HepG2 (cell line): ENCODE results near the gene IL1R1. TPM values are rescaled to one million over a fixed set of nuclear protein-coding genes. Genes with fewer than 3 reads are reported as not detected.

Experiments
- ESRRA ChIP-seq: sonication (generic); formaldehyde crosslinking; IDR thresholded peaks from 2 replicates; pipeline ENCODE4 v1.5.1; 2020; ENCODE audit warnings: mild to moderate bottlenecking, low read depth, missing genetic modification reagents
- HES4 ChIP-seq: sonication (generic); formaldehyde crosslinking; IDR thresholded peaks from 2 replicates; pipeline ENCODE4 v1.9.0; 2021; ENCODE audit warnings: mild to moderate bottlenecking, missing genetic modification reagents, borderline replicate concordance
- HMG20A ChIP-seq: IDR thresholded peaks from 2 replicates; pipeline ENCODE4 v1.6.1; 2016; ENCODE audit warnings: borderline replicate concordance
- HNRNPH1 ChIP-seq: fragments of 200-400 bp; formaldehyde crosslinking; optimal IDR thresholded peaks from 2 replicates; pipeline ENCODE3; 2017; ENCODE audit warnings: mild to moderate bottlenecking, low read depth, low read length
- JDP2 ChIP-seq: sonication (generic); formaldehyde crosslinking; IDR thresholded peaks from 2 replicates; pipeline ENCODE4 v1.8.1; 2022; ENCODE audit warnings: missing genetic modification reagents, borderline replicate concordance
- KDM4B ChIP-seq: sonication (generic); formaldehyde crosslinking; IDR thresholded peaks from 2 replicates; pipeline ENCODE4 v1.4.0; 2020; ENCODE audit warnings: missing genetic modification reagents
- KLF6 ChIP-seq: IDR thresholded peaks from 2 replicates; pipeline ENCODE4 v1.8.0; 2016; ENCODE audit warnings: missing biosample characterization, missing genetic modification reagents
- MIER3 ChIP-seq: IDR thresholded peaks from 2 replicates; pipeline ENCODE4 v1.6.1; 2016; ENCODE audit warnings: missing compliant biosample characterization, borderline replicate concordance
- NCOA2 ChIP-seq: sonication (generic); formaldehyde crosslinking; IDR thresholded peaks from 2 replicates; pipeline ENCODE4 v1.8.0; 2022; ENCODE audit warnings: inconsistent platforms
- NR2F6 ChIP-seq, 2 experiments: IDR thresholded peaks; 2 replicates each; pipeline ENCODE4 v1.6.1; 2016; ENCODE audit warnings: antibody characterized with exemption in 1 of 2, mild to moderate bottlenecking in 1 of 2
- PHF8 ChIP-seq: sonication (generic); formaldehyde crosslinking; IDR thresholded peaks from 2 replicates; pipeline ENCODE4 v1.5.0; 2020; ENCODE audit warnings: missing genetic modification reagents
- PITX1 ChIP-seq: sonication (generic); formaldehyde crosslinking; IDR thresholded peaks from 2 replicates; pipeline ENCODE4 v1.5.1; 2020; ENCODE audit warnings: mild to moderate bottlenecking, missing genetic modification reagents
- RXRA ChIP-seq: sonication (generic); formaldehyde crosslinking; IDR thresholded peaks from 2 replicates; pipeline ENCODE4 v1.5.1; 2020; ENCODE audit warnings: missing genetic modification reagents
- SP140L ChIP-seq: sonication (generic); formaldehyde crosslinking; IDR thresholded peaks from 2 replicates; pipeline ENCODE4 v1.4.0; 2020; ENCODE audit warnings: missing genetic modification reagents, borderline replicate concordance
- TFE3 ChIP-seq: IDR thresholded peaks from 2 replicates; pipeline ENCODE4 v1.6.1; 2016
- THAP7 ChIP-seq: sonication (generic); formaldehyde crosslinking; IDR thresholded peaks from 2 replicates; pipeline ENCODE4 v1.8.1; 2023; ENCODE audit warnings: mild to moderate bottlenecking, missing genetic modification reagents
- ZBTB20 ChIP-seq: sonication (generic); formaldehyde crosslinking; IDR thresholded peaks from 2 replicates; pipeline ENCODE4 v1.8.1; 2023; ENCODE audit warnings: missing genetic modification reagents, low read depth, mild to moderate bottlenecking, borderline replicate concordance
- ZNF230 ChIP-seq: sonication (generic); formaldehyde crosslinking; IDR thresholded peaks from 2 replicates; pipeline ENCODE4 v1.4.0; 2020; ENCODE audit warnings: mild to moderate bottlenecking, missing genetic modification reagents
- ZNF362 ChIP-seq: sonication (generic); formaldehyde crosslinking; IDR thresholded peaks from 2 replicates; pipeline ENCODE4 v1.4.0; 2020; ENCODE audit warnings: missing genetic modification reagents, mild to moderate bottlenecking, borderline replicate concordance
- ZNF7 ChIP-seq: IDR thresholded peaks from 2 replicates; pipeline ENCODE4 v1.6.1; 2016; ENCODE audit warnings: missing biosample characterization, missing genetic modification reagents
- ZNF878 ChIP-seq: sonication (generic); formaldehyde crosslinking; IDR thresholded peaks from 2 replicates; pipeline ENCODE4 v1.8.1; 2023; ENCODE audit warnings: mild to moderate bottlenecking, missing genetic modification reagents, moderate library complexity
- ZNF883 ChIP-seq: sonication (generic); formaldehyde crosslinking; IDR thresholded peaks from 2 replicates; pipeline ENCODE4 v1.5.1; 2020; ENCODE audit warnings: mild to moderate bottlenecking, missing genetic modification reagents; ENCODE audit errors: not compliant biosample characterization
- polyA plus RNA-seq, 8 experiments: library from polyadenylated mRNA; depleted of rRNA in 3 of 8; stranded (reverse) in 7 of 8; unstranded in 1 of 8; fragments of >200 nt; fragmentation: Illumina TruSeq in 4 of 8; extraction: Trizol in 4 of 8; gene quantifications; 2 replicates each; pipeline versions ENCODE4 v1.2.1 to v1.2.3, GENCODE V29; 2011 to 2016; ENCODE audit warnings: low read depth in 4 of 8, missing spikeins in 1 of 8, mixed read lengths in 1 of 8; ENCODE audit not compliant: insufficient read depth in 1 of 8
- total RNA-seq, 5 experiments: library from RNA; depleted of rRNA; stranded (reverse); fragments of >200 nt; fragmentation: Illumina TruSeq; extraction: Trizol; gene quantifications; 2 replicates each; pipeline ENCODE4 v1.2.3, GENCODE V29; 2016; ENCODE audit warnings: low read depth in 1 of 5
- TF ChIP-seq, protein P1 (sequence below): sonication (generic); formaldehyde crosslinking; IDR thresholded peaks from 2 replicates; pipeline ENCODE4 v1.8.1; 2023; ENCODE audit warnings: mild to moderate bottlenecking, missing genetic modification reagents, borderline replicate concordance
- TF ChIP-seq, protein P2 (sequence below): sonication (generic); formaldehyde crosslinking; IDR thresholded peaks from 2 replicates; pipeline ENCODE4 v1.8.0; 2023; ENCODE audit warnings: mild to moderate bottlenecking, missing genetic modification reagents
- TF ChIP-seq, protein P3 (sequence below): IDR thresholded peaks from 2 replicates; pipeline ENCODE4 v1.6.1; 2018; ENCODE audit warnings: missing genetic modification reagents

IL1R1 gene
- total and polyA plus RNA-seq, 2 of the 13 experiments (the other 11 are each of a cell fraction or from before 2014, with no cell fraction given), result 38.0 to 93.1 TPM

DNA sequence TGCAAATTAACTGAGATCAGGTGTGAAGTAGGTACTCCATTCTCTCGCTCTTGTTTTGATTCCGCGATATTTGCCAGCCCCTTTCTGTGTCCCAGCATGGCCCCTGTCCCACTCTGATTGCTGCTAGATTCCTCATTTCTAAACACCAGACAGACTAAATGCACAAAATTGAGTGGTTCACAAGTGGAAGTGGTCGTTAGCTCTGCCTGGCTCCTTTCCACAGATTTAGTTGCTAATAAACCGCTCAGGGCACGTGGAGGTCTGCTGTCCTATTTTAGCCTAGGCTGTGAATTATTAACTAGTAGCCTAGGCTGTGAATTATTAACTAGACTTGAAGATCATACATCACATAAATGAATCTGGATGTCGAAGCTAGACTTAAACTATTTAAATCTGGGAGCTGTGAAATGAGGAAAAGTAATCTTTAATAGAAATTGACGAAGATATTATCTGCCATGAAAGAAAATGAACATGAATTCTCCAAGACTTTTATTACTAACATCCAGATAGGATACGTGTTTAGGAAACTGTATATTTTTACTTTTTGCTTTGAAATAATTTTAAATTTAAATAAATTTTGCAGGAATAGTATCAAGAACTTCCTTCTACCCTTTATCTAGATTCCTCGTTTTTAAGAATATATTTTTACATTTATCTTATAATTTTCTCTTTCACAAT, 48.0 kb downstream of the IL1R1 start (continued):
- TF ChIP-seq TFE3 (CRISPR knock-in tag) (peak; percentile 48; the same call in 1 of the 2 replicates), THAP7 (no peak), NCOA2 (CRISPR knock-in tag) (peak; percentile 48; the same call in 1 of the 2 replicates), RXRA (no peak), NR2F6 (IDR thresholded peaks at IDR 0.05) (no peak), NR2F6 (CRISPR knock-in tag; IDR thresholded peaks at IDR 0.05) (peak; percentile 31; the same call in 1 of the 2 replicates), HMG20A (CRISPR knock-in tag) (peak; percentile 35; the same call in 1 of the 2 replicates), MIER3 (CRISPR knock-in tag) (peak; percentile 74; the same call in 1 of the 2 replicates), SP140L (no peak; the same call in 1 of the 2 replicates), ZNF230 (CRISPR knock-in tag) (no peak), ZNF878 (CRISPR knock-in tag) (peak; percentile 26; the same call in 1 of the 2 replicates), PITX1 (CRISPR knock-in tag) (peak; percentile 48; the same call in 1 of the 2 replicates), HNRNPH1 (no peak), HES4 (no peak), ZBTB20 (CRISPR knock-in tag) (peak; percentile 20; the same call in 1 of the 2 replicates), JDP2 (CRISPR knock-in tag) (no peak), ZNF362 (CRISPR knock-in tag) (no peak), KLF6 (CRISPR knock-in tag) (peak; percentile 44), ZNF883 (no peak), ESRRA (no peak), KDM4B (CRISPR knock-in tag) (0 out of 2 replicates have a peak, but pooled peaks have one; percentile 52), ZNF7 (CRISPR knock-in tag) (no peak), PHF8 (CRISPR knock-in tag) (0 out of 2 replicates have a peak, but pooled peaks have one; percentile 25)
- TF ChIP-seq, protein P1, sequence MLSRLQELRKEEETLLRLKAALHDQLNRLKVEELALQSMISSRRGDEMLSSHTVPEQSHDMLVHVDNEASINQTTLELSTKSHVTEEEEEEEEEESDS (CRISPR knock-in tag), result no peak
- TF ChIP-seq, protein P2, sequence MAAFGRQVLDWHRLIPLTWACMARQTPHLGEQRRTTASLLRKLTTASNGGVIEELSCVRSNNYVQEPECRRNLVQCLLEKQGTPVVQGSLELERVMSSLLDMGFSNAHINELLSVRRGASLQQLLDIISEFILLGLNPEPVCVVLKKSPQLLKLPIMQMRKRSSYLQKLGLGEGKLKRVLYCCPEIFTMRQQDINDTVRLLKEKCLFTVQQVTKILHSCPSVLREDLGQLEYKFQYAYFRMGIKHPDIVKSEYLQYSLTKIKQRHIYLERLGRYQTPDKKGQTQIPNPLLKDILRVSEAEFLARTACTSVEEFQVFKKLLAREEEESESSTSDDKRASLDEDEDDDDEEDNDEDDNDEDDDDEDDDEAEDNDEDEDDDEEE (CRISPR knock-in tag), result no peak
- TF ChIP-seq, protein P3, sequence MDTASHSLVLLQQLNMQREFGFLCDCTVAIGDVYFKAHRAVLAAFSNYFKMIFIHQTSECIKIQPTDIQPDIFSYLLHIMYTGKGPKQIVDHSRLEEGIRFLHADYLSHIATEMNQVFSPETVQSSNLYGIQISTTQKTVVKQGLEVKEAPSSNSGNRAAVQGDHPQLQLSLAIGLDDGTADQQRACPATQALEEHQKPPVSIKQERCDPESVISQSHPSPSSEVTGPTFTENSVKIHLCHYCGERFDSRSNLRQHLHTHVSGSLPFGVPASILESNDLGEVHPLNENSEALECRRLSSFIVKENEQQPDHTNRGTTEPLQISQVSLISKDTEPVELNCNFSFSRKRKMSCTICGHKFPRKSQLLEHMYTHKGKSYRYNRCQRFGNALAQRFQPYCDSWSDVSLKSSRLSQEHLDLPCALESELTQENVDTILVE, result 0 out of 2 replicates have a peak, but pooled peaks have one; percentile 41
